Measurements from ENCODE around the gene CCDC134. TPM values are rescaled to one million over a fixed set of nuclear protein-coding genes. Genes with fewer than 3 reads are reported as not detected.

CCDC134 gene
- polyA plus RNA-seq, 1 experiment, result 6.0 TPM

- no peak overlapping the region for H3K4me3 ChIP-seq (ENCODE audit: low read depth, low read length)
- ChIA-PET CTCF (interaction anchor here (1.6 kb wide), 1 partner anchor 11 kb away, joined by 4 read pairs; no protein-coding TSS in a partner anchor), POLR2A (no interaction called here)
- DNase-seq (ENCODE audit: low read depth), result no peak
- TF ChIP-seq CTCF (IDR thresholded peaks at IDR 0.05; ENCODE audit: insufficient read depth, low read depth, low read length), result no peak
- H3K36me3 ChIP-seq (ENCODE audit: control insufficient read depth, insufficient read depth, low read length), result no peaks in the 10 kb centered on the region
- H3K27me3 ChIP-seq (ENCODE audit: control insufficient read depth, insufficient read depth, low read length), result peaks cover 1% of the 10 kb centered on the region
These were observed 42.2 kb upstream of the CCDC134 start for GRCh38 chr22:41758231-41758630.

GRCh38 chr22:41762980-41763779 is 37.3 kb upstream of the CCDC134 start:
- CTCF ChIA-PET, result interaction anchor here (0.6 to 2.1 kb wide), 4 partner anchors 17 to 327 kb away, joined by 3 to 10 read pairs (median 4); no protein-coding TSS in a partner anchor
- no peaks in the 10 kb centered on the region; the same call in 1 of the 2 replicates for H3K27me3 ChIP-seq (ENCODE audit: control insufficient read depth, insufficient read depth, low read length)
- H3K36me3 ChIP-seq (ENCODE audit: control insufficient read depth, insufficient read depth, low read length), result no peaks in the 10 kb centered on the region
- TF ChIP-seq CTCF (IDR thresholded peaks at IDR 0.05; ENCODE audit: insufficient read depth, low read depth, low read length), result peak; percentile 34; the same call in 1 of the 2 replicates
- POLR2A ChIA-PET, result no interaction called here
- no peak overlapping the region for H3K4me3 ChIP-seq (ENCODE audit: low read depth, low read length)
- no peak for DNase-seq (ENCODE audit: low read depth)

GRCh38 chr22:41766476-41766875 is 34.0 kb upstream of the CCDC134 start:
- no peak for TF ChIP-seq CTCF (IDR thresholded peaks at IDR 0.05; ENCODE audit: insufficient read depth, low read depth, low read length)
- CTCF ChIA-PET, result interaction anchor here (0.9 to 3.0 kb wide), 4 partner anchors 13 to 199 kb away, joined by 3 to 8 read pairs (median 6); no protein-coding TSS in a partner anchor

GRCh38 chr22:41768430-41768829 is 32.0 kb upstream of the CCDC134 start:
- no peak overlapping the region for H3K4me3 ChIP-seq (ENCODE audit: low read depth, low read length)
- no peak for TF ChIP-seq CTCF (IDR thresholded peaks at IDR 0.05; ENCODE audit: insufficient read depth, low read depth, low read length)
- no peak for DNase-seq (ENCODE audit: low read depth)
- no peaks in the 10 kb centered on the region for H3K36me3 ChIP-seq (ENCODE audit: control insufficient read depth, insufficient read depth, low read length)
- POLR2A ChIA-PET, result interaction anchor here (0.6 kb wide), 1 partner anchor 54 kb away, joined by 7 read pairs; no protein-coding TSS in a partner anchor
- no peaks in the 10 kb centered on the region for H3K27me3 ChIP-seq (ENCODE audit: control insufficient read depth, insufficient read depth, low read length)
- CTCF ChIA-PET, result interaction anchor here (0.8 to 3.0 kb wide), 3 partner anchors 14 to 173 kb away, joined by 3 to 8 read pairs (median 7); no protein-coding TSS in a partner anchor

More at GRCh38 chr22:41766476-41766875, 34.0 kb upstream of the CCDC134 start:
- no peaks in the 10 kb centered on the region; the same call in 1 of the 2 replicates for H3K27me3 ChIP-seq (ENCODE audit: control insufficient read depth, insufficient read depth, low read length)
- no peak for DNase-seq (ENCODE audit: low read depth)
- no peaks in the 10 kb centered on the region for H3K36me3 ChIP-seq (ENCODE audit: control insufficient read depth, insufficient read depth, low read length)
- H3K4me3 ChIP-seq (ENCODE audit: low read depth, low read length), result no peak overlapping the region
- POLR2A ChIA-PET, result no interaction called here

- no peaks in the 10 kb centered on the region for H3K36me3 ChIP-seq (ENCODE audit: control insufficient read depth, insufficient read depth, low read length)
- no peak for TF ChIP-seq CTCF (IDR thresholded peaks at IDR 0.05; ENCODE audit: insufficient read depth, low read depth, low read length)
- no peak overlapping the region for H3K4me3 ChIP-seq (ENCODE audit: low read depth, low read length)
- H3K27me3 ChIP-seq (ENCODE audit: control insufficient read depth, insufficient read depth, low read length), result no peaks in the 10 kb centered on the region
- POLR2A ChIA-PET, result no interaction called here
- CTCF ChIA-PET, result interaction anchor here (1.2 kb wide), 1 partner anchor 74 kb away, joined by 4 read pairs; no protein-coding TSS in a partner anchor
- DNase-seq (ENCODE audit: low read depth), result no peak
These were observed 29.6 kb upstream of the CCDC134 start for GRCh38 chr22:41770715-41771468.

Data from BJ (cell line).